ENCODE measurements around the gene PLEKHH3. TPM values are rescaled to one million over a fixed set of nuclear protein-coding genes. Genes with fewer than 3 reads are reported as not detected.

The PLEKHH3 gene, protein sequence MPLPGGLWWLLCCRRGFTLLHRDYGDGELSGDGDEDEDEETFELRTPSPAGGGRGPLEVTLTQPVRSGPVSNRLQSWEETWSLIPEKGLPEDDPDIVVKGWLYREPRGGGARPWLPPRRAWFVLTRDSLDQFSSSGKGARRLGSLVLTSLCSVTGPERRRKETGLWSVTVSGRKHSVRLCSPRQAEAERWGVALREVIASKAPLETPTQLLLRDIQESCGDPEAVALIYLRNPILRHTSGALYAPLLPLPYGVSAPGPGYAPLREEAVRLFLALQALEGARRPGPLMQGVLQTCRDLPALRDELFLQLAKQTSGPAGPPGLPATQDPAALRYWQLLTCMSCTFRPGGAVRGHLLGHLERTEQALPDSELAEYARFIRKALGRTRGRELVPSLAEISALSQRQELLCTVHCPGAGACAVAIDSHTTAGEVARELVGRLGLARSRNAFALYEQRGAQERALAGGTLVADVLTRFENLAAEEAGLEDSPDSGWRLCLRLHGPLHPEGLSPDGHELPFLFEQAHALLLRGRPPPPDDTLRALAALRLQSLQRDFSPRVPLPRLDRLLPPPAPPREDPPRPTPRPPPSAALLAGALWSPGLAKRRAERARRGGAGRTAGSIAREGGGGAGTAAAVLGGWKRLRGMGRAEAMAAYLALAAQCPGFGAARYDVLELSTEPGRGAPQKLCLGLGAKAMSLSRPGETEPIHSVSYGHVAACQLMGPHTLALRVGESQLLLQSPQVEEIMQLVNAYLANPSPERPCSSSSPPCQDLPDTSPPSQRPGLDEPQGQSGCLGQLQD
- total RNA-seq (ENCODE audit: insufficient read depth, low replicate concordance), result 11.3 TPM

DNA sequence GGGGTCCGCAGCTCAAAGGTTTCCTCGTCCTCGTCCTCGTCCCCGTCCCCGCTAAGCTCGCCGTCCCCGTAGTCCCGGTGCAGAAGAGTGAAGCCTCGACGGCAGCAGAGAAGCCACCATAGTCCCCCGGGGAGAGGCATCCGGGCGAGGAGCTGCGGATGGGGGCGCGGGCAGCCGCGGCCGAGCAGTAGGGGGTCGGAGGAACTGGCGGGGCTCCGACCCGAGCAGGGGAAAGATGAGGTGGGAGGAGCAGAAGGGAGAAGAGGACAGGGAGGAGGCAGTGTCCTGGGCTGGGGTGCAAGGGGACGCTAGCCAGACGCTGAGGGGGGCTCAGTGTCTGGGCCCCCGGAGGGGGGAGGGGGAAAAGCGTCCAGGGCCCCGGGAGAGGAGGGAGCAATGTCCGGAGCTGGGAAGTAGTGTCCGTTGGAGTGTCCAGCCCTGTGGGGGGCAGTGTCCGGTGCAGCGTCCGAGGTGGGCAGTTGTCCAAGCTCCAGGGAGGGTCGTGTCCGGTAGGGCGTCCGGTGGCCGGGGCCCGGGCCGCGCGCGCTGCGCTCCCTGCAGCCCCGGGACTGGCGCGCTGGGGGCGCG is at the start of gene PLEKHH3:
Gene PLEKHH3, minus strand, starts transcription at position 571 of the 588 bp plus-strand sequence. Its CDS starts 431 bp downstream, at position 140.
- DNase-seq (ENCODE audit: low spot score), result no peak

- no peak for DNase-seq (ENCODE audit: low spot score)
Observed at GRCh38 chr17:42725143-42725542, 48.3 kb upstream of the PLEKHH3 start.

DNA sequence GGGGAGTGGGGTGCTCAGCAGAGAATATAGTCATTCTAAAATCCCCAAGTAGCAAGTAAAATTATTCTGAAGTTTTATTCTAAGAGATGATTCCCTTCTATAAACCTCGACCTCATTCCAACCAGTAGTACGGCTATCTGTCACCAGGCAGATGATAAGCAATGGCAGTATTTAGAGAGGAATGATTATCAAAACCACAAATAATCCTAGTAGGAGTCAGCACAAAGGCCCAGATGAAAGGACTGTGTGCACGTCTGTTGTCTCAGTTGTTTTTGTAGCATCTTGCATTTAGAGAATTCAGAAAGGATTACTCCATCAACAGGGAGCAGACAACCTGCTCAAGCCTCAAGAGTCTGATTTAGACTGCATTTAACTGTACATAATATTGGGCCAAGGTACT is 46.8 kb upstream of the PLEKHH3 start:
- no peak for DNase-seq (ENCODE audit: low spot score)

DNA sequence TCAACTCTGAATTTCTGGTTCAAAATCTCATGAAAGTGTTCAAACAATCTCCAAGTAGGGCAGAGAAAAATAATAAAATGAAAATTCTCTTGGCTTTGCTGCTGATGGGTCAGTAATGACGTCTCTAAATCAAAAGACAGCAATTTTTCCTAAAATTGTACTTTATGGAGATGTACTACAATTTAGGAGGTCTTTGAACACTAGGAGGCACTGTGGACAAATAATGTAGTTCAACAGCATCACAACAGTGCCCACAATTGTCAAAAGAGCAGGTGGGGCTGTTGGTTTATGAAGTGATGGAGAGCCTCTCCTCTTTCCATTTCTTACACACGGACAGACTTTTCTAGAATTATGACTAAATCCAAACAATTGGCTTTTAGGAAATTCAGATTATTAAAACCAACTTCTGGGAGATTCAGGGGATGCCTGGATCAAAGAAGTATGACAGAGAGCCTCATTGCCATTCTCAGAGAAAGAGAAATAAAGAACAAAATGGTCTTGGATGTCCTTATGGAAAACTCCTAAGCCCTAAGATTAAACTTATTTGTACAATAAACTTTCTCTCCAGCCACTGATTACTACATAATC is 44.3 kb upstream of the PLEKHH3 start:
- DNase-seq (ENCODE audit: low spot score), result peak; percentile 78

- DNase-seq (ENCODE audit: low spot score), result no peak
Observed at GRCh38 chr17:42709561-42709960, 32.8 kb upstream of the PLEKHH3 start.

DNA sequence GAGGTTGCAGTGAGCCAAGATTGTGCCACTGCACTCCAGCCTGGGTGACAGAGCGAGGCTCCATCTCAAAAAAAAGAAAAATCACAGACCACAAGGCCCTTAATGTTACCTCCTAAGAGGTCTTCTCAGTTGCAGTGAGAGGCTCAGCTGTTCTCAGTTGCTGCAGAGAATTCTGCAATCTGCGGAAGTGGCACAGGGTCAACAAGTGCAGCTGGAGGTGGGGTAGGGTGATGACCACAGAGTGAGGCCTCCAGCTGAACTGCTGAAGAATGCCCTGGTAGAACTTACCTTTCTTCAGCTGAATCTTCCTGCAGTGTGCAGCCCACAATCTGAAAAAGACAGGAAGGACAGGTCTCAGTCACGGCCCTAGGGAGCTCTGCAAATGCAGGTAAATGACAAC is 31.8 kb upstream of the PLEKHH3 start:
- no peak for DNase-seq (ENCODE audit: low spot score)

DNA sequence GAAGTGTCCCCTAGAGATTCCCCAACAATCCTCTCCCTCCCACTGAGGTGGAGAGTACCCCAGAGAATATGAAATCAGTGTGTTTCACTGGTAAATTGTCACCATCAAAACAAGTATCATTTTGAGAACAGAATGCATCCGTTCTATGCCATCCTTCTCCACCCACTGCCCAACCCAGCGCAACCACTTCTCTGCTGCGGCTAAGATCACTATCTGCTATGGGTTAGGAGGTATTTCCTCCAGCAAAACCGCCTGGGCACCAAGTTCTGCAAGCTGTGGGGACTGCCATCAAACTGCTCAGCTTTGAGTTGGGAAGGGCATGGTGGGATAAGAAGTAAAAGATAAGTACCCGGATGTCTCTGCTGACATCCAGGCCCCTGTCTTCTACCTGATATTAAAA is 29.9 kb upstream of the PLEKHH3 start:
- DNase-seq (ENCODE audit: low spot score), result no peak

GRCh38 chr17:42704837-42705494 is 28.2 kb upstream of the PLEKHH3 start:
- no peak for DNase-seq (ENCODE audit: low spot score)

- DNase-seq (ENCODE audit: low spot score), result no peak
Observed at GRCh38 chr17:42704490-42704836, 27.7 kb upstream of the PLEKHH3 start.

- no peak for DNase-seq (ENCODE audit: low spot score)
Observed at GRCh38 chr17:42702446-42702845, 25.7 kb upstream of the PLEKHH3 start.

DNA sequence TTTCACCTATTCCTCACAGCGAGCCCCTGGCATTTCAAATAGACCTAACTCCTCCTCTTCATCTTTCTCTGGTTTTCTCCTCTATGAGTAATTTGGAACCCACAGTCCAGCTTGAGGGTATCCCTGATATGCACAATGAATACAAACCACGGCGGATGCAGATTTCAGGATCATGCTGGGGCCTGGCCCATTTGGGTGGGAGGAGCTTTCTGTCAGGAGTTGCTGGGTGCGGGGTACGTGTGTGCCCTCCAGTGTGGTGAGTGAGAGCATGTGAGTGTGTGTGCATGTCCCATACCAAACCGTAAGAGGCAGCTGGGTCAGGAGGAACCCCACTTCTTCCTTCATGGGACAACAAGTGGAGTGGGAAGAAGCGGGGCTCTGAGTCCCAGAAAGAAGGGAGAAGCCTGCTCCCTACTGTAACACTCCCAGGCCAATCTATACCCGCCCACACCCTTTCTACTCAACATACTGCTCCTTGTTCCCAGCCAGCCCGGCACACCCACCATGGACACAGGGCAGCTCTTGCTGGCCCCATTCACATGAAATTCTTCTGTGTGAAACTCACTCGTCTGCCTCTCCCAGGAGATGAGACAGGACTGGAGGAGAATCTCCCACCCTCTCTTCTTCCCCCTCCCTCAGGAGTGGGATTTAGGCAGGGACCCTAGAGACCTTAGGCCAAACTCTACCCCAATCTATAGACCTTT is 23.9 kb upstream of the PLEKHH3 start:
- DNase-seq (ENCODE audit: low spot score), result no peak

- DNase-seq (ENCODE audit: low spot score), result no peak
Observed at GRCh38 chr17:42699415-42699740, 22.6 kb upstream of the PLEKHH3 start.

DNA sequence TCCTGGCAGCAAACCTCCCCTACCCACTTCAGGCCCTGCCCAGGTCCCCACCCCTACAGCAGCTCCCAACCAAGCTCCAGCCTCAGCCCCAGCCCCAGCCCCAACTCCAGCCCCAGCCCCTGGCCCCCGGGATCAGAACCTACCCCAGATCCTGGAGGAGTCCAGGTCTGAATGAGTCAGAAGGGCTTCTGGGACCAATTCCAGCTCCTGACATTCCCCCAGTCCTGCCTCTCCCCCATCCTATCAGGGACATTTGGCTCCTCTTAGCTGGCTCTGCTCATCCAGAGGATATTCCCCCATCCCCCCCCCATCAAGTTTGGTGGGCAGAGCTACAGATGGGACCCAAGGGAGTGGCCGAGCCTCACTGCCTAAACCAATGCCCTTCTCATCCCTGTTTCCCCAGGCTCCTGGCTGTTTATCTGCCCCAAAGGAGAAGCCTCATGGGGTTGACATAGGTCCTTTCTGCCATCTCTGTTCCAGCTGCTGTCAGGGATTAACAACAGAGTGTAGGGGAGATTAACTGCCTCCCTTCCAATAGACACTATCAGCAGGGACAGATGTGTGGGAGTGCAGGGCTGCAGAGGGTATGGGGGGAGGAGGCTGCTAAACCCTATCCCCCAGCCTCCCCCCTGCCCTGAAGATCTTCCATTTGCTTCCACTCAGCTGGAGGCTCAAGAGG is 22.1 kb upstream of the PLEKHH3 start:
- peak; percentile 95 for DNase-seq (ENCODE audit: low spot score)

DNA sequence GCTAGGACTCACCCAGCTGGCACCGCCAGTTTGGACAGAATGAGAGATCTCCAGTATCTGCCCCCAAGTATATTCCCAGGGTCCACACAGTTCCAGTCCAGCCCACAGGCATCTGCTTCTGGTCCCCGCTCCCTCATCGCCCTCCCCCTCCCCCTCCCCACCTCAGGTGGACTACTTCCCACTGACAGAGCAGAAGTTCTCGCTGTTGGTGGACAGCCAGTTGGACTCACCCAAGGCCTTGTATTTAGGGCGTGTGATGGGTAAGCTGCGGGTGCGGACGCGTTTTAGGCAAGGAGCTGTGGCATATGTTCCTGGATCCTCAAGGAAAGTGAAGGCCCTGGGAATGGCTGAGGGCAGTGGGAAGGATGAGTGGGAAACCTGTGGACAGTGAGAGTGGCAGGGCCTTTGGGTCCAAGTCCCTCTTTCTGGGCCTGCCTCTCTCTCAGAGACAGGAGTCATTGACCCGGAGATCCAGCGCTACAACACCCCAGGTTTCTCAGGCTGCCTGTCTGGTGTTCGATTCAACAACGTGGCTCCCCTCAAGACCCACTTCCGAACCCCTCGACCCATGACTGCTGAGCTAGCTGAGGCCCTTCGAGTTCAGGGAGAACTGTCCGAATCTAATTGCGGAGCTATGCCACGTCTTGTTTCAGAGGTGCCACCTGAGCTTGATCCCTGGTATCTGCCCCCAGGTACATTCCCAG is 20.5 kb upstream of the PLEKHH3 start:
- no peak for DNase-seq (ENCODE audit: low spot score)

DNA sequence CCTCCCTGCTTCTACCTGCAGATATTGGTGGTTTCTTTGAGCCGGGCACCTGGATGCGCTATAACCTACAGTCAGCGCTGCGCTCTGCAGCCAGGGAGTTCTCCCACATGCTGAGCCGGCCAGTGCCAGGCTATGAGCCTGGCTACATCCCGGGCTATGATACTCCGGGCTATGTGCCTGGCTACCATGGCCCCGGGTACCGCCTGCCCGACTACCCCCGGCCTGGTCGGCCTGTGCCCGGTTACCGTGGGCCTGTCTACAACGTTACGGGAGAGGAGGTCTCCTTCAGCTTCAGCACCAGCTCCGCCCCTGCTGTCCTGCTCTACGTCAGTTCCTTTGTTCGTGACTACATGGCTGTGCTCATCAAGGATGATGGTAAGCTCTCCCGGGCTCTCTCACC is 18.7 kb upstream of the PLEKHH3 start:
- DNase-seq (ENCODE audit: low spot score), result no peak

- DNase-seq (ENCODE audit: low spot score), result no peak
Observed at GRCh38 chr17:42694524-42694923, 17.7 kb upstream of the PLEKHH3 start.

GRCh38 chr17:42692489-42692888 is 15.7 kb upstream of the PLEKHH3 start:
- no peak for DNase-seq (ENCODE audit: low spot score)

DNA sequence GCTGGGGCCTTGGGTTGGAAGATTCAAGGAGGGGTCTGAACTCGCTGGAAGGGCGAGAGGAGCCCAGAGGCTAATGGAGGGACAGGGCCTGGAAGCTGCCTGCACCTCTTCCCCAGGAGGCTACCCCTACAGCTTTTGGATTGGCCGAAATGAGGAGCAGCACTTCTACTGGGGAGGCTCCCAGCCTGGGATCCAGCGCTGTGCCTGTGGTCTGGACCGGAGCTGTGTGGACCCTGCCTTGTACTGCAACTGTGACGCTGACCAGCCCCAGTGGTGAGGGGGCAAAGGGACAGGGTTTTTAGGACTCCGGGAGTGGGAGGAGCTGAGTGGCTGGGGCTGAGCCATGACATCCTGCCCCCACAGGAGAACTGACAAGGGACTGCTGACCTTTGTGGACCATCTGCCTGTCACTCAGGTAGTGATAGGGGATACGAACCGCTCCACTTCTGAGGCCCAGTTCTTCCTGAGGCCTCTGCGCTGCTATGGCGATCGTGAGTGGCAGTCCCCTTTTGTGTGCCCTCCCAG is 14.3 kb upstream of the PLEKHH3 start:
- DNase-seq (ENCODE audit: low spot score), result no peak

GRCh38 chr17:42690596-42690995 is 13.8 kb upstream of the PLEKHH3 start:
- no peak for DNase-seq (ENCODE audit: low spot score)
